ENCODE measurements around the gene NFAT5.
"Not testable (repeated sequence)": the region's sequence is repeated elsewhere in the genome, so short reads cannot be mapped to it uniquely, and the experiment has no call there.

Gene NFAT5

GRCh38 chr16:69566240-69566980 is 644 bp downstream of the NFAT5 start:
- Mint-ChIP-seq H3K4me1 (ENCODE audit: low read depth) (peaks cover 66% of the 10 kb centered on the region), H3K4me3 (peak overlapping the region; percentile 95), H3K27me3 (no peaks in the 10 kb centered on the region), H3K27ac (peak overlapping the region; percentile 96), H3K9me3 (no peaks in the 10 kb centered on the region), H3K36me3 (ENCODE audit: low read depth) (peaks cover 36% of the 10 kb centered on the region)

GRCh38 chr16:69566981-69567680 is 1.4 kb downstream of the NFAT5 start:
- Mint-ChIP-seq H3K4me1 (ENCODE audit: low read depth) (peaks cover 65% of the 10 kb centered on the region), H3K9me3 (no peaks in the 10 kb centered on the region), H3K27ac (peak overlapping the region; percentile 96)

GRCh38 chr16:69568676-69569075 is 2.9 kb downstream of the NFAT5 start:
- no peaks in the 10 kb centered on the region for H3K27me3 Mint-ChIP-seq
- peaks cover 43% of the 10 kb centered on the region for H3K36me3 Mint-ChIP-seq (ENCODE audit: low read depth)
- H3K27ac Mint-ChIP-seq, result no peak overlapping the region
- H3K4me1 Mint-ChIP-seq (ENCODE audit: low read depth), result peaks cover 50% of the 10 kb centered on the region
- peak overlapping the region; percentile 95 for H3K4me3 Mint-ChIP-seq
- no peaks in the 10 kb centered on the region for H3K9me3 Mint-ChIP-seq

More at GRCh38 chr16:69566981-69567680, 1.4 kb downstream of the NFAT5 start:
- Mint-ChIP-seq H3K27me3 (no peaks in the 10 kb centered on the region), H3K4me3 (peak overlapping the region; percentile 95), H3K36me3 (ENCODE audit: low read depth) (peaks cover 36% of the 10 kb centered on the region)

DNA sequence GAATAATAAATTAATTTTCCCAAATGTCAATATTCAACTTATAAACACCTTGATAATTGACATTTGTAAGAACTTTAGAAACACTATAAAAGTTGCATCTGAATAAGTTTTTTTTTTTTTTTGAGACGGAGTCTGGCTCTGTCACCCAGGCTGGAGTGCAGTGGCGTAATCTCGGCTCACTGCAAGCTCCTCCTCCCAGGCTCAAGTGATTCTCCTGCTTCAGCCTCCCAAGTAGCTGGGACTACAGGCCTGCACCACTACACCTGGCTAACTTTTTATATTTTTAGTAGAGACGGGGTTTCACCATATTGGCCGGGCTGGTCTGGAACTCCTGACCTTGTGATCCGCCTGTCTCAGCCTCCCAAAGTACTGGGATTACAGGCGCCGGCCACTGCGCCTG is 13.0 kb downstream of the NFAT5 start:
- not testable (repeated sequence) for H3K27me3 Mint-ChIP-seq, H3K9me3 Mint-ChIP-seq, H3K27ac Mint-ChIP-seq, H3K4me3 Mint-ChIP-seq
- Mint-ChIP-seq H3K36me3 (ENCODE audit: low read depth) (peaks cover 38% of the 10 kb centered on the region), H3K4me1 (ENCODE audit: low read depth) (peaks cover 54% of the 10 kb centered on the region)

DNA sequence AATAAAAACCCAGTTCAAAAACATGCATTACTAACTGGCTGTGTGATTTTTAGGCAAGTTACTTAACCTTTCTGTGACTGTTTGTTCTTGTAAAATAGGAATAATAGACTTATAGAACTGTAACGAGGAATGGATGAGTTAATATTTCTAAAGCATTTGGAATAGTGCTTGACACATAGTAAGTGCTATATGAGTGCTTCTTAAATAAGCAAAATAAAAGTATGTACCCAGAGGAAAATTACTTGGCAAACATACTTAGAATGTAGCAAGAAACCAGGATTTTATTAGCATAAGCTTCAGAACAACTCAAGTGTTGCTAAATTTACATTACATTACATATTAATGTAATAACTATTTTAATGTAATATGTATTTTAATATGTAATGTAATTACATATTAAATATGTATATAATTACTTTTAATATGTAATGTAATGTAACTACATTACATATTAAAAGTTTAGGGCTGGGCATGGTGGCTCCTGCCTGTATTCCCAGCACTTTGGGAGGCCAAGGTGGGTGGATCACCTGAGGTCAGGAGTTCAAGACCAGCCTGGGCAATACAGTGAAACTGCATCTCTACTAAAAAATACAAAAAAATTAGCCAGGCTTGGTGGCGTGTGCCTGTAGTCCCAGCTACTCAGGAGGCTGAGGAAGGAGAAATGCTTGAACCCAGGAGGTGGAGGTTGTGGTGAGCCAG is 14.2 kb downstream of the NFAT5 start:
- no peaks in the 10 kb centered on the region for H3K9me3 Mint-ChIP-seq
- no peak overlapping the region for H3K4me3 Mint-ChIP-seq

DNA sequence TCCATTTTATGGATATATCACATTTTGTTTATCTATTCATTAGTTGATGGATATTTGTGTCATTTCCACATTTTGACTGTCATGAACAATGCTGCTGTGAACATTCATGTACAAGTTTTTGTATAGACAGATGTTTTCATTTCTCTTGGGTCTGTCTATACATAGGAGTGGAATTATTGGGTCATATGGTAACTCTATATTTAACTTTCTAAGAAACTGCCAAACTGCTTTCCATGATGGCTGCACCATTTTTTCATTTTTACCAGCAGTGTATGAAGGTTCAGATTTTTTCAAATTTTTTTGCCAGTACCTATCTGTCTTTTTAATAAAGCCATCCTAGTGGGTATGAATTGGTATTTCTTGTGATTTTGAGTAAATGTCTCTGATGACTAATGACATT is 15.5 kb downstream of the NFAT5 start:
- Mint-ChIP-seq H3K4me3 (peak overlapping the region; percentile 48), H3K4me1 (ENCODE audit: low read depth) (peaks cover 56% of the 10 kb centered on the region)

More for the DNA sequence above, 14.2 kb downstream of the NFAT5 start:
- Mint-ChIP-seq H3K36me3 (ENCODE audit: low read depth) (peaks cover 36% of the 10 kb centered on the region), H3K4me1 (ENCODE audit: low read depth) (peaks cover 52% of the 10 kb centered on the region), H3K27ac (no peak overlapping the region), H3K27me3 (no peaks in the 10 kb centered on the region)

DNA sequence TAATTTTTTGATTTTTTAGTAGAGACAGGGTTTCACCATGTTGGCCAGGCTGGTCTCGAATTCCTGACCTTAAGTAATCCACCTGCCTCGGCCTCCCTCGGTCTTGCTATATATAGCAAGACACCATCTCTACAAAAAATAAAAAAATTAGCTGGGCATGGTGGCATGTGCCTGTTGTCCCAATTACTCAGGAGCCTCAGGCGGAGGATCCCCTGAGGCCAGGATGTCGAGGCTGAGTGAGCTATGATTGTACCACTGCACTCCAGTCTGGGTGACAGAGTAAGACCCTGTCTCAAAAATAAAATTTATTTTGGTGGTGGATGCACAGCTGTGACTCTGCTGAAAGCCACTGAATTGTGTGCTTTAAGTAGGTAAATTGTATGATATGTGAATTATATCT is 18.7 kb downstream of the NFAT5 start:
- not testable (repeated sequence) for H3K9me3 Mint-ChIP-seq, H3K27ac Mint-ChIP-seq, H3K27me3 Mint-ChIP-seq, H3K4me3 Mint-ChIP-seq
- Mint-ChIP-seq H3K36me3 (ENCODE audit: low read depth) (peaks cover 42% of the 10 kb centered on the region), H3K4me1 (ENCODE audit: low read depth) (peaks cover 56% of the 10 kb centered on the region)

More for the DNA sequence above, 15.5 kb downstream of the NFAT5 start:
- Mint-ChIP-seq H3K27ac (peak overlapping the region; percentile 84), H3K27me3 (no peaks in the 10 kb centered on the region), H3K36me3 (ENCODE audit: low read depth) (peaks cover 42% of the 10 kb centered on the region), H3K9me3 (no peaks in the 10 kb centered on the region)

DNA sequence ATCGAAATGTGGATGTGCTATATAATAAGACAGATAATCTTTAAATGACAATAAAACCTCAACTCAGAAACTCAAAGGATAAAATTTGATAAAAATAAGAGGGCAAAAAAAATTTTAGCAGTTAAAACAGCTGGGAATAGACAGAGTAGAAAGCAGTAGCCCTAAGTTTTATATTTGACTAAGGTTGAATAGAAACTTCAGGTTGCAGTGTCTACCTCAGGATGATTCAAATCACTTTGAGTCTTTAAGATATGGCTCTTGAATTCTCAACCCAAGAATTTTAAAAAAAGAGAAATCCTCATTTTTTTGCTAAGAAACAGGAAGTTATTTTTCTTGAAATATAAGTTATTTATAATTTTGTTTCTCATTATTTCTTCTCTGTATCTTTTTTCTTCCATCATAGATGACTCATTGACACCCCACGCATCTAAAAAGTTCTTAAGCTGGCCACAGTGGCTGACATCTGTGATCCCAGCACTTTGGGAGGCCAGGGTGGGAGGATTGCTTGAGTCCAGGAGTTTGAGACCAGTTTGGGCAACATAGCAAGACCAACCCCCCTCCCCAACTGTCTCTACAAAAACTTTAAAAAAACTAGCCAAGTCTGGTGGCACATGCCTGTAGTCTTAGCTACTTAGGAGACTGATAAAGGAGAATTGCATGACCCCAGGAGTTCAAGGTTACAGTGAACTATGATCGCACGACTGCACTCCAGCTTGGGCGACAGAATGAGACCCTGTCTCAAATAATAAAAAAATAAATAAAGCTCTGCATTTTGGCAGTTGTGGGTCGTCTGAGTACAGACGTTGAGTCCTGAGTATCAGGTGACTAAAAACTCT is 23.9 kb downstream of the NFAT5 start:
- H3K27me3 Mint-ChIP-seq, result no peaks in the 10 kb centered on the region
- peaks cover 49% of the 10 kb centered on the region for H3K36me3 Mint-ChIP-seq (ENCODE audit: low read depth)
- peak overlapping the region; percentile 45 for H3K27ac Mint-ChIP-seq
- peak overlapping the region; percentile 37 for H3K4me3 Mint-ChIP-seq
- peaks cover 58% of the 10 kb centered on the region for H3K4me1 Mint-ChIP-seq (ENCODE audit: low read depth)
- H3K9me3 Mint-ChIP-seq, result no peaks in the 10 kb centered on the region

DNA sequence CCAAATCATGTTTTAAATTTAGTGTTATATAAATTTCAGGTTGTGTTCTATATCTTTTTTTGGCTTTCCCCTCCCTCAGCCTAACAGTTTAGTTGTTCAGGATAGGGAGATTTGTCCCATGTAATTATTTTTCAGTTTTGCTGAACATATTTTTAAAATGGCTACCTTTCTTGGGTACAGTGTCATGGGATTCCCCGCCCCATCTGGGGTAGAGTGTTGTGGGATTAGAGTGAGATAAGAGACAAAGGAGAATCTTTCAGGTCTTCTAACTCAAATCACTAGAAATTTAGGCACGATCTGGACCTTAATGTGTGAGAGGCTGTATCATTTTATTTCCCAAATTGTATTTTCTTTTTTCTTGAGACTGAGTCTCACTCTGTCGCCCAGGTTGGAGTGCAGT is 24.8 kb downstream of the NFAT5 start:
- no peak overlapping the region for H3K27ac Mint-ChIP-seq
- H3K36me3 Mint-ChIP-seq (ENCODE audit: low read depth), result peaks cover 46% of the 10 kb centered on the region
- H3K4me1 Mint-ChIP-seq (ENCODE audit: low read depth), result peaks cover 63% of the 10 kb centered on the region
- H3K4me3 Mint-ChIP-seq, result no peak overlapping the region
- no peaks in the 10 kb centered on the region for H3K9me3 Mint-ChIP-seq
- H3K27me3 Mint-ChIP-seq, result no peaks in the 10 kb centered on the region

DNA sequence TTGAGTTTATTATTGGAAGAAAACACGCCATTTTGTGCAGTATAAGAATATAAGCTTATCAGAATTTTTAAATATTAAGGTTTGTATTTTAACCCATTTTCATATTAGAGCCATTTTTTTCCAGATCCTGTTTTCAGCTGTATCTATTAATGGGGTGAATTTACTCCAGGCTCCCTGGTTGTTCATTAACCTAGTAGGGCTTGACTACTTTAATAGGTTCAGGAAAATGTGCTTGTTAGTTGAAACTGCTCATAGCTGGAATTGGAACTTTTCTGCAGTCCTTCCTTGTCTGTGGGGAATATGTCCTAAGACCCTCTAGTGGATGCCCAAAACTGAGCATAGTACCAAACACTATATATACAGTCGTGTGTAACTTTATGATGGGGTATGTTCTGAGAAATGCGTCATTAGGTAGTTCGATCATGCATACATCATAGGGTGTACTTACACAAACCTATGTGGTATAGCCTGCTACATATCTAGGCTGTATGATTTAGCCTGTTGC is 28.0 kb downstream of the NFAT5 start:
- Mint-ChIP-seq H3K27me3 (no peaks in the 10 kb centered on the region), H3K36me3 (ENCODE audit: low read depth) (peaks cover 36% of the 10 kb centered on the region), H3K9me3 (no peaks in the 10 kb centered on the region), H3K4me1 (ENCODE audit: low read depth) (peaks cover 64% of the 10 kb centered on the region), H3K27ac (no peak overlapping the region), H3K4me3 (no peak overlapping the region)

- H3K36me3 Mint-ChIP-seq (ENCODE audit: low read depth), result peaks cover 37% of the 10 kb centered on the region
- H3K27ac Mint-ChIP-seq, result peak overlapping the region; percentile 29
- H3K4me1 Mint-ChIP-seq (ENCODE audit: low read depth), result peaks cover 64% of the 10 kb centered on the region
- H3K4me3 Mint-ChIP-seq, result peak overlapping the region; percentile 12
- H3K9me3 Mint-ChIP-seq, result no peaks in the 10 kb centered on the region
- H3K27me3 Mint-ChIP-seq, result no peaks in the 10 kb centered on the region
These were observed 29.6 kb downstream of the NFAT5 start for GRCh38 chr16:69595127-69596036.

GRCh38 chr16:69596801-69597200 is 31.0 kb downstream of the NFAT5 start:
- H3K27ac Mint-ChIP-seq, result no peak overlapping the region
- H3K4me3 Mint-ChIP-seq, result no peak overlapping the region
- no peaks in the 10 kb centered on the region for H3K9me3 Mint-ChIP-seq
- H3K27me3 Mint-ChIP-seq, result no peaks in the 10 kb centered on the region
- peaks cover 58% of the 10 kb centered on the region for H3K4me1 Mint-ChIP-seq (ENCODE audit: low read depth)
- H3K36me3 Mint-ChIP-seq (ENCODE audit: low read depth), result peaks cover 30% of the 10 kb centered on the region

GRCh38 chr16:69598045-69598444 is 32.3 kb downstream of the NFAT5 start:
- no peak overlapping the region for H3K4me3 Mint-ChIP-seq
- peaks cover 56% of the 10 kb centered on the region for H3K4me1 Mint-ChIP-seq (ENCODE audit: low read depth)
- peaks cover 22% of the 10 kb centered on the region for H3K36me3 Mint-ChIP-seq (ENCODE audit: low read depth)
- no peaks in the 10 kb centered on the region for H3K9me3 Mint-ChIP-seq
- H3K27ac Mint-ChIP-seq, result no peak overlapping the region
- H3K27me3 Mint-ChIP-seq, result no peaks in the 10 kb centered on the region

All from stimulated activated naive CD8-positive, alpha-beta T cell treated with anti-CD3 and anti-CD28 coated beads, Interleukin-15, Interleukin-2, amounts not matched to agents 100 ng/mL and 50 ng/mL, for 24 hours (primary cell).